ENCODE measurements around the gene ANO10.
"Not testable (repeated sequence)": the region's sequence is repeated elsewhere in the genome, so short reads cannot be mapped to it uniquely, and the experiment has no call there.

DNA sequence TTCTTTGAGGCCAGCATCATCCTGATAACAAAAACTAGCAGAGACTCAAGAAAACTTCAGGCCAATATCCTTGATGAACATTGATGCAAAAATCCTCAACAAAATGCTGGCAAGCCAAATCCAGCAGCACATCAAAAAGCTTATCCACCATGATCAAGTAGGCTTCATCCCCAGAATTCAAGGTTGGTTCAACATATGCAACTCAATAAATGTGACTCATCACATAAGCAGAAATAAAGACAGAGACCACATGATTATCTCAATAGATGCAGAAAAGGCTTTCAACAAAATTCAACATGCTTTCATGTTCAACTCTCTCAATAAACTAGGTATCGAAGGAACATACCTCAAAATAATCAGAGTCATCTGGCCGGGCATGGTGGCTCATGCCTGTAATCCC lies 265.8 kb downstream of the ANO10 start:
- TF ChIP-seq, protein P1, sequence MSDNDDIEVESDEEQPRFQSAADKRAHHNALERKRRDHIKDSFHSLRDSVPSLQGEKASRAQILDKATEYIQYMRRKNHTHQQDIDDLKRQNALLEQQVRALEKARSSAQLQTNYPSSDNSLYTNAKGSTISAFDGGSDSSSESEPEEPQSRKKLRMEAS (IDR thresholded peaks at IDR 0.05; ENCODE audit: insufficient read depth, insufficient read length) = not testable (repeated sequence)
- not testable (repeated sequence) for TF ChIP-seq POLR2A (IDR thresholded peaks at IDR 0.05; ENCODE audit: low read depth, low read length); POLR2AphosphoS5 (IDR thresholded peaks at IDR 0.05; ENCODE audit: insufficient read depth, low read depth, low read length); EZH2 (IDR thresholded peaks at IDR 0.05; ENCODE audit: borderline replicate concordance, low read depth, low read length, severe bottlenecking); MYC (IDR thresholded peaks at IDR 0.05; ENCODE audit: low read depth, low read length); JUN (IDR thresholded peaks at IDR 0.05; ENCODE audit: borderline replicate concordance, insufficient read depth, insufficient read length, low read depth); FOS (IDR thresholded peaks at IDR 0.05; ENCODE audit: borderline replicate concordance, insufficient read depth, low read length)
- TF ChIP-seq, protein P2, sequence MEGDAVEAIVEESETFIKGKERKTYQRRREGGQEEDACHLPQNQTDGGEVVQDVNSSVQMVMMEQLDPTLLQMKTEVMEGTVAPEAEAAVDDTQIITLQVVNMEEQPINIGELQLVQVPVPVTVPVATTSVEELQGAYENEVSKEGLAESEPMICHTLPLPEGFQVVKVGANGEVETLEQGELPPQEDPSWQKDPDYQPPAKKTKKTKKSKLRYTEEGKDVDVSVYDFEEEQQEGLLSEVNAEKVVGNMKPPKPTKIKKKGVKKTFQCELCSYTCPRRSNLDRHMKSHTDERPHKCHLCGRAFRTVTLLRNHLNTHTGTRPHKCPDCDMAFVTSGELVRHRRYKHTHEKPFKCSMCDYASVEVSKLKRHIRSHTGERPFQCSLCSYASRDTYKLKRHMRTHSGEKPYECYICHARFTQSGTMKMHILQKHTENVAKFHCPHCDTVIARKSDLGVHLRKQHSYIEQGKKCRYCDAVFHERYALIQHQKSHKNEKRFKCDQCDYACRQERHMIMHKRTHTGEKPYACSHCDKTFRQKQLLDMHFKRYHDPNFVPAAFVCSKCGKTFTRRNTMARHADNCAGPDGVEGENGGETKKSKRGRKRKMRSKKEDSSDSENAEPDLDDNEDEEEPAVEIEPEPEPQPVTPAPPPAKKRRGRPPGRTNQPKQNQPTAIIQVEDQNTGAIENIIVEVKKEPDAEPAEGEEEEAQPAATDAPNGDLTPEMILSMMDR (IDR thresholded peaks at IDR 0.05; ENCODE audit: extremely low read depth in 1 of 2, insufficient read depth in 1 of 2, low read depth in 1 of 2, low read length in 2 of 2) = not testable (repeated sequence)
